OCI-LY3 (cell line): ENCODE data around the gene GLRX2.

Experiments
- EZH2phosphoT487 ChIP-seq: fragments of 200-600 bp; shearing (Covaris generic); IDR thresholded peaks from 2 replicates; pipeline ENCODE4 v1.6.1; 2018; ENCODE audit warnings: antibody characterized with exemption, mixed run types, low read depth
- TF ChIP-seq, protein P1 (sequence below): fragments of 200-600, 300-600 bp; sonication (generic); IDR thresholded peaks from 2 replicates; pipeline ENCODE4 v1.5.1; 2014; ENCODE audit warnings: antibody characterized with exemption, low read length, low read depth

- TF ChIP-seq, protein P1, sequence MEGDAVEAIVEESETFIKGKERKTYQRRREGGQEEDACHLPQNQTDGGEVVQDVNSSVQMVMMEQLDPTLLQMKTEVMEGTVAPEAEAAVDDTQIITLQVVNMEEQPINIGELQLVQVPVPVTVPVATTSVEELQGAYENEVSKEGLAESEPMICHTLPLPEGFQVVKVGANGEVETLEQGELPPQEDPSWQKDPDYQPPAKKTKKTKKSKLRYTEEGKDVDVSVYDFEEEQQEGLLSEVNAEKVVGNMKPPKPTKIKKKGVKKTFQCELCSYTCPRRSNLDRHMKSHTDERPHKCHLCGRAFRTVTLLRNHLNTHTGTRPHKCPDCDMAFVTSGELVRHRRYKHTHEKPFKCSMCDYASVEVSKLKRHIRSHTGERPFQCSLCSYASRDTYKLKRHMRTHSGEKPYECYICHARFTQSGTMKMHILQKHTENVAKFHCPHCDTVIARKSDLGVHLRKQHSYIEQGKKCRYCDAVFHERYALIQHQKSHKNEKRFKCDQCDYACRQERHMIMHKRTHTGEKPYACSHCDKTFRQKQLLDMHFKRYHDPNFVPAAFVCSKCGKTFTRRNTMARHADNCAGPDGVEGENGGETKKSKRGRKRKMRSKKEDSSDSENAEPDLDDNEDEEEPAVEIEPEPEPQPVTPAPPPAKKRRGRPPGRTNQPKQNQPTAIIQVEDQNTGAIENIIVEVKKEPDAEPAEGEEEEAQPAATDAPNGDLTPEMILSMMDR = no peak
- TF ChIP-seq EZH2phosphoT487 = no peak
Observed at GRCh38 chr1:193070942-193071341, 34.3 kb downstream of the GLRX2 start.
